K562 (cell line): ENCODE results near the gene PLAAT4. TPM values are rescaled to one million over a fixed set of nuclear protein-coding genes. Genes with fewer than 3 reads are reported as not detected.

ENCODE experiments used
- ATAC-seq: fragments of 200-7000 bp; cut with Tn5 transposase; 3 replicates; pipeline ENCODE4 v1.9.1; 2020; ENCODE audit warnings: moderate library complexity
- BruUV-seq: library from RNA; stranded (reverse); fragments of 400-500 nt; replicated peaks from 2 replicates; lab custom pipeline; 2021; lab: Mats Ljungman, UMichigan
- CTCF ChIA-PET: fragments of 300-600 bp; formaldehyde crosslinking; extraction: SDS; loops from one replicate; lab custom pipeline; 2021; ENCODE audit warnings: low intra/inter-chr PET ratio; lab: Yijun Ruan, JAX
- POLR2A ChIA-PET: fragments of 300-600, 350-650 bp; sonication (Branson Sonifier 250); formaldehyde crosslinking; extraction: SDS; loops from one replicate; lab custom pipeline; 2021; ENCODE audit warnings: antibody characterized with exemption, inconsistent platforms; lab: Yijun Ruan, JAX
- DNase-seq, 4 experiments: peaks; one replicate each; pipeline versions ENCODE4 v3.0.0 to v3.0.0-alpha.2; 2011 to 2018; ENCODE audit warnings: low spot score in 3 of 4, mixed read lengths in 3 of 4; ENCODE audit errors: extremely low read depth in 1 of 4
- FAIRE-seq: peaks from 2 replicates; lab custom pipeline; 2011; peaks lifted over from hg19 to GRCh38; lab: Jason Lieb, UNC
- H2AFZ ChIP-seq: 2 replicates; pipeline ENCODE4 v1.6.0; 2011; ENCODE audit warnings: low read depth, low read length, control low read depth, inconsistent platforms
- H3K27ac ChIP-seq: fragments of 200-600 bp; 3 replicates; pipeline ENCODE4 v1.8.0; 2011; ENCODE audit warnings: low read depth, mild to moderate bottlenecking, control low read depth, inconsistent platforms, low read length, moderate library complexity, mixed read lengths; ENCODE audit errors: extremely low read depth
- H3K27me3 ChIP-seq, 2 experiments: fragments of 300-600 bp in 1 of 2; 2 replicates in 1 of 2; 3 replicates in 1 of 2; pipeline versions ENCODE4 v1.6.0 to v1.8.0; 2011; ENCODE audit warnings: inconsistent platforms in 2 of 2, low read length in 2 of 2, mild to moderate bottlenecking in 1 of 2, mixed read lengths in 1 of 2, moderate library complexity in 1 of 2; ENCODE audit not compliant: control insufficient read depth in 2 of 2, insufficient read depth in 2 of 2
- H3K36me3 ChIP-seq: fragments of 300-600 bp; 3 replicates; pipeline ENCODE4 v1.8.0; 2011; ENCODE audit warnings: mild to moderate bottlenecking, low read length, inconsistent platforms; ENCODE audit not compliant: control insufficient read depth, insufficient read depth
- H3K4me1 ChIP-seq, 2 experiments: fragments of 200-600 bp in 1 of 2; replicated peaks in 1 of 2; 2 replicates in 1 of 2; 3 replicates in 1 of 2; pipeline versions ENCODE4 v1.5.1 to v1.8.0; 2011; ENCODE audit warnings: inconsistent platforms in 2 of 2, low read length in 2 of 2, mild to moderate bottlenecking in 1 of 2, mixed read lengths in 1 of 2, moderate library complexity in 1 of 2; ENCODE audit not compliant: control insufficient read depth in 2 of 2, insufficient read depth in 2 of 2
- H3K4me2 ChIP-seq: 2 replicates; pipeline ENCODE4 v1.6.1; 2011; ENCODE audit warnings: low read length, control low read depth, inconsistent platforms, mixed read lengths; ENCODE audit not compliant: insufficient read depth
- H3K4me3 ChIP-seq: fragments of 200-600 bp; sonication (generic), shearing (Covaris generic); 2 replicates; pipeline ENCODE4 v1.5.1; 2016; ENCODE audit warnings: control low read depth, inconsistent platforms
- H3K79me2 ChIP-seq: fragments of 200-600 bp; 3 replicates; pipeline ENCODE4 v1.8.0; 2011; ENCODE audit warnings: low read length, inconsistent platforms; ENCODE audit not compliant: control insufficient read depth, insufficient read depth
- H3K9ac ChIP-seq, 2 experiments: 2 replicates each; pipeline versions ENCODE4 v1.6.0 to v1.6.1; 2011; ENCODE audit warnings: low read depth in 2 of 2, low read length in 2 of 2, control low read depth in 1 of 2, inconsistent platforms in 1 of 2, mild to moderate bottlenecking in 1 of 2, mixed read lengths in 1 of 2; ENCODE audit not compliant: insufficient read depth in 1 of 2
- H3K9me1 ChIP-seq: one replicate; pipeline ENCODE4 v1.6.0; 2011; ENCODE audit warnings: inconsistent platforms, mild to moderate bottlenecking, low read length, moderate library complexity; ENCODE audit not compliant: control insufficient read depth, insufficient read depth
- H3K9me3 ChIP-seq: replicated peaks from 2 replicates; pipeline ENCODE4 v1.5.1; 2011; ENCODE audit warnings: low read depth, low read length, inconsistent platforms; ENCODE audit not compliant: control insufficient read depth, insufficient read depth
- H4K20me1 ChIP-seq: replicated peaks from 2 replicates; pipeline ENCODE4 v1.6.1; 2011; ENCODE audit warnings: low read length, inconsistent platforms, mixed read lengths; ENCODE audit not compliant: control insufficient read depth, insufficient read depth
- CBFA2T2 ChIP-seq: fragments of 450-650 bp; conservative IDR thresholded peaks from 2 replicates; pipeline ENCODE4 v1.6.1; 2017; ENCODE audit warnings: mild to moderate bottlenecking
- CCNT2 ChIP-seq: IDR thresholded peaks from 2 replicates; pipeline ENCODE4 v1.6.1; 2011; ENCODE audit warnings: borderline replicate concordance, low read depth, mild to moderate bottlenecking, moderate library complexity, mixed read lengths, low read length; ENCODE audit not compliant: insufficient read length; ENCODE audit errors: extremely low read depth
- CHD4 ChIP-seq: fragments of 200-600 bp; sonication (generic); IDR thresholded peaks from 3 replicates; pipeline ENCODE4 v1.6.1; 2012; ENCODE audit warnings: low read depth, mild to moderate bottlenecking, mixed read lengths, low read length, inconsistent platforms; ENCODE audit not compliant: insufficient read depth, insufficient replicate concordance, poor library complexity, severe bottlenecking
- DIDO1 ChIP-seq: fragments of 450-650 bp; IDR thresholded peaks from 2 replicates; pipeline ENCODE4 v1.6.1; 2016; ENCODE audit warnings: low read depth, missing biosample characterization, missing genetic modification characterization
- ELF1 ChIP-seq: fragments of 200-800 bp; sonication (Bioruptor generic); IDR thresholded peaks from 2 replicates; pipeline ENCODE4 v1.6.1; 2016; ENCODE audit warnings: missing genetic modification characterization, missing compliant biosample characterization
- ELF4 ChIP-seq: fragments of 450-650 bp; formaldehyde crosslinking; IDR thresholded peaks from 2 replicates; pipeline ENCODE4 v1.4.0; 2022; ENCODE audit warnings: missing genetic modification characterization
- HDAC6 ChIP-seq: IDR thresholded peaks from 2 replicates; pipeline ENCODE4 v1.6.1; 2012; ENCODE audit warnings: low read depth, mild to moderate bottlenecking, control low read depth, inconsistent platforms, low read length, moderate library complexity
- LCOR ChIP-seq: sonication (generic); formaldehyde crosslinking; IDR thresholded peaks from 2 replicates; pipeline ENCODE4 v1.8.0; 2022; ENCODE audit warnings: mild to moderate bottlenecking, missing genetic modification reagents
- MEF2A ChIP-seq: IDR thresholded peaks from 2 replicates; pipeline ENCODE4 v1.6.1; 2011; ENCODE audit warnings: low read depth, mild to moderate bottlenecking, low read length, moderate library complexity; ENCODE audit not compliant: control insufficient read depth
- MEIS2 ChIP-seq: fragments of 450-650 bp; IDR thresholded peaks from 2 replicates; pipeline ENCODE4 v1.6.1; 2014; ENCODE audit warnings: mild to moderate bottlenecking; ENCODE audit not compliant: partially characterized antibody
- ZNF717 ChIP-seq: fragments of 250-450 bp; sonication (Bioruptor Pico); IDR thresholded peaks from 2 replicates; pipeline ENCODE4 v1.5.0; 2021
- WGBS: fragments of 100-300 bp; shearing (Covaris generic); methylation state at CpG from one replicate; pipeline ENCODE4 v1.1.6; 2016; ENCODE audit warnings: low coverage, mixed read lengths; ENCODE audit not compliant: insufficient coverage; ENCODE audit errors: missing lambda C conversion rate; 5-methylcytosine and 5-hydroxymethylcytosine counted together
- in situ Hi-C: fragments of 300-500 bp; cut with MboI; formaldehyde crosslinking; loops from 4 replicates; pipeline ENCODE4 v1.15.0; 2018; ENCODE audit warnings: inconsistent platforms, mixed read lengths
- intact Hi-C: fragments of 100-400 bp; cut with micrococcal nuclease; formaldehyde crosslinking; loops from 2 replicates; pipeline ENCODE4 v1.14.2; 2022
- polyA plus RNA-seq, 8 experiments: library from polyadenylated mRNA; depleted of rRNA in 4 of 8; stranded (reverse) in 5 of 8; unstranded in 3 of 8; fragments of >200 nt; fragmentation: Nextera tagmentation in 2 of 8; fragmentation: Illumina TruSeq in 1 of 8; extraction: Ambion mirVana in 2 of 8; extraction: Trizol in 1 of 8; gene quantifications; 2 replicates each; pipeline versions ENCODE4 v1.2.1 to v1.2.3, GENCODE V29; 2011 to 2014; ENCODE audit warnings: inconsistent platforms in 1 of 8, missing spikeins in 1 of 8
- total RNA-seq, 7 experiments: library from RNA; depleted of rRNA in 6 of 7; stranded (reverse); fragments of >200 nt in 6 of 7; fragmentation: Illumina TruSeq in 2 of 7; extraction: Trizol in 2 of 7; gene quantifications; 2 replicates each; pipeline versions ENCODE4 v1.2.1 to v1.2.3, GENCODE V29; 2011 to 2021; ENCODE audit warnings: low replicate concordance in 1 of 7
- TF ChIP-seq, protein P1 (sequence below): sonication (generic); IDR thresholded peaks from 2 replicates; pipeline ENCODE4 v1.6.1; 2016
- TF ChIP-seq, protein P2 (sequence below), 2 experiments: fragments of 450-650 bp in 1 of 2; sonication (generic) in 1 of 2; formaldehyde crosslinking in 1 of 2; IDR thresholded peaks in 1 of 2; conservative IDR thresholded peaks in 1 of 2; 2 replicates each; pipeline versions ENCODE4 v1.6.1 to v1.8.1; 2016 to 2023; ENCODE audit warnings: mild to moderate bottlenecking in 2 of 2, moderate library complexity in 2 of 2, inconsistent platforms in 1 of 2, missing genetic modification reagents in 1 of 2
- TF ChIP-seq, protein P3 (sequence below): sonication (generic); formaldehyde crosslinking; IDR thresholded peaks from 2 replicates; pipeline ENCODE4 v1.8.1; 2023; ENCODE audit warnings: mild to moderate bottlenecking, missing genetic modification reagents

Gene PLAAT4
- total and polyA plus RNA-seq, 9 of the 15 experiments (the other 6 are each of a cell fraction or from before 2014, with no cell fraction given): 0.54 to 3.0 (median 1.3) TPM; not detected in 1

DNA sequence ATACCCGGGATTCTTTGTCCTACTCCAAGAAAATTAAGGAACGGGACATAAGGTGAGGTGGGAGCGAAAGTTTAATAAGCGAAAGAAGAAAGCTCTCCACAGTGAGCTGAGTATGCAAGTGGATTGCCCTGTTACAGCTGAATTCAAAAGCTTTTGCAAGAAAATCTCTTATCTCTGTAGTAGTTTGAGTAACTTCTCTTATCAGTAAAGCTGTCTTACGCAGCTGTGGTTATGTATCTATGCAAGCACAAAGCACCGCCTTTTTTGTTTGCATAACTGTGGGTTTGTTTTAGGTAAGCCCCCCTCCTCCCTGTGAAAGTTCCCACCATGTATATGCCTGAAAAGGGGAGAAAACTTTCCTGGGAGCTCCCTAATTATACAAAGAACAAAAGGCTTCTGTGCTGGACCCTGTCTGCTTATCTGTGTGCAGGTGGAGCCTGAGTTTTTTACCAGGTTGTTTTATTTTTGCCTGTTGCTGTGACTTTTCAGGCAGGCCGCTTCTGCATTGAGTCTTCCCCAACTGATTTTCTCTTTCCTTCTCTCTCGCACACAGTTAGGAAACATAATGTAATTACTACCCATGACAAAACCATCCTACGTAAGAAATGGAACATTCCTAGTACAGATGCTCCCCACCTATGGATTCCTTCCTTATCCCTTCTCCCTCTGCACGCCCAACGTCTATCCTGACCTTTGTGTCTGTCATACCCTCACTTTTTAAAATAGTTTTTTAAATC lies 44.8 kb upstream of the PLAAT4 start:
- H3K79me2 ChIP-seq: no peaks in the 10 kb centered on the region
- no peaks in the 10 kb centered on the region for H3K27me3 ChIP-seq
- intact Hi-C loops (no loop called here), in situ Hi-C loops (no loop called here)
- DNase-seq (peak in 2 of 4 experiments; percentile 39 to 65), FAIRE-seq (peak; percentile 15), ATAC-seq (peak; percentile 74)
- CTCF ChIA-PET: interaction anchor here (0.7 kb wide), 1 partner anchor 107 kb away, joined by 3 read pairs; no protein-coding TSS in a partner anchor
- peaks cover 10% of the 10 kb centered on the region; the same call in 1 of the 2 replicates for H3K9me3 ChIP-seq
- WGBS: 20% methylated on average over 11 of the region's 11 CpGs
- H2AFZ ChIP-seq: no peak overlapping the region
- no peaks in the 10 kb centered on the region for H4K20me1 ChIP-seq
- no peaks in the 10 kb centered on the region for H3K9me1 ChIP-seq
- H3K4me3 ChIP-seq: no peak overlapping the region
- H3K36me3 ChIP-seq: no peaks in the 10 kb centered on the region
- H3K27ac ChIP-seq: no peak overlapping the region
- BruUV-seq: no TSS peak
- peaks cover 8 to 9% of the 10 kb centered on the region in 2 experiments; a peak in 3 of 5 replicates for H3K4me1 ChIP-seq
- peak overlapping the region; percentile 34; the same call in 1 of the 2 replicates for H3K4me2 ChIP-seq
- POLR2A ChIA-PET: interaction anchor here (0.6 kb wide), 1 partner anchor 83 kb away, joined by 3 read pairs; no protein-coding TSS in a partner anchor
- no peak overlapping the region for H3K9ac ChIP-seq
- TF ChIP-seq CHD4: no peak
- TF ChIP-seq CBFA2T2: peak; percentile 78
- peak; percentile 40 for TF ChIP-seq MEIS2
- TF ChIP-seq ELF4 (CRISPR knock-in tag): no peak
- no peak for TF ChIP-seq ZNF717 (CRISPR knock-in tag)
- 0 out of 2 replicates have a peak, but pooled peaks have one; percentile 28 for TF ChIP-seq LCOR
- TF ChIP-seq, protein P1, sequence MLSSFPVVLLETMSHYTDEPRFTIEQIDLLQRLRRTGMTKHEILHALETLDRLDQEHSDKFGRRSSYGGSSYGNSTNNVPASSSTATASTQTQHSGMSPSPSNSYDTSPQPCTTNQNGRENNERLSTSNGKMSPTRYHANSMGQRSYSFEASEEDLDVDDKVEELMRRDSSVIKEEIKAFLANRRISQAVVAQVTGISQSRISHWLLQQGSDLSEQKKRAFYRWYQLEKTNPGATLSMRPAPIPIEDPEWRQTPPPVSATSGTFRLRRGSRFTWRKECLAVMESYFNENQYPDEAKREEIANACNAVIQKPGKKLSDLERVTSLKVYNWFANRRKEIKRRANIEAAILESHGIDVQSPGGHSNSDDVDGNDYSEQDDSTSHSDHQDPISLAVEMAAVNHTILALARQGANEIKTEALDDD: peak; percentile 44; the same call in 1 of the 2 replicates
- TF ChIP-seq, protein P2, sequence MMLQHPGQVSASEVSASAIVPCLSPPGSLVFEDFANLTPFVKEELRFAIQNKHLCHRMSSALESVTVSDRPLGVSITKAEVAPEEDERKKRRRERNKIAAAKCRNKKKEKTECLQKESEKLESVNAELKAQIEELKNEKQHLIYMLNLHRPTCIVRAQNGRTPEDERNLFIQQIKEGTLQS (IDR thresholded peaks at IDR 0.05): peak; percentile 32; the same call in 1 of the 2 replicates
- TF ChIP-seq, protein P2 (CRISPR knock-in tag; conservative IDR thresholded peaks at IDR 0.05): no peak
- no peak for TF ChIP-seq ELF1
- TF ChIP-seq MEF2A: no peak
- TF ChIP-seq, protein P3, sequence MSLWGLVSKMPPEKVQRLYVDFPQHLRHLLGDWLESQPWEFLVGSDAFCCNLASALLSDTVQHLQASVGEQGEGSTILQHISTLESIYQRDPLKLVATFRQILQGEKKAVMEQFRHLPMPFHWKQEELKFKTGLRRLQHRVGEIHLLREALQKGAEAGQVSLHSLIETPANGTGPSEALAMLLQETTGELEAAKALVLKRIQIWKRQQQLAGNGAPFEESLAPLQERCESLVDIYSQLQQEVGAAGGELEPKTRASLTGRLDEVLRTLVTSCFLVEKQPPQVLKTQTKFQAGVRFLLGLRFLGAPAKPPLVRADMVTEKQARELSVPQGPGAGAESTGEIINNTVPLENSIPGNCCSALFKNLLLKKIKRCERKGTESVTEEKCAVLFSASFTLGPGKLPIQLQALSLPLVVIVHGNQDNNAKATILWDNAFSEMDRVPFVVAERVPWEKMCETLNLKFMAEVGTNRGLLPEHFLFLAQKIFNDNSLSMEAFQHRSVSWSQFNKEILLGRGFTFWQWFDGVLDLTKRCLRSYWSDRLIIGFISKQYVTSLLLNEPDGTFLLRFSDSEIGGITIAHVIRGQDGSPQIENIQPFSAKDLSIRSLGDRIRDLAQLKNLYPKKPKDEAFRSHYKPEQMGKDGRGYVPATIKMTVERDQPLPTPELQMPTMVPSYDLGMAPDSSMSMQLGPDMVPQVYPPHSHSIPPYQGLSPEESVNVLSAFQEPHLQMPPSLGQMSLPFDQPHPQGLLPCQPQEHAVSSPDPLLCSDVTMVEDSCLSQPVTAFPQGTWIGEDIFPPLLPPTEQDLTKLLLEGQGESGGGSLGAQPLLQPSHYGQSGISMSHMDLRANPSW (CRISPR knock-in tag): no peak
- peak; percentile 33 for TF ChIP-seq CCNT2
- no peak for TF ChIP-seq DIDO1 (tag)
- no peak for TF ChIP-seq HDAC6
